Neural cell (in vitro differentiated cells): ENCODE measurements around the gene TBX19.

Source experiments
- CTCF ChIP-seq: fragments of 450-650 bp; IDR thresholded peaks from 2 replicates; pipeline ENCODE4 v1.5.1; 2014; ENCODE audit warnings: antibody characterized with exemption, mild to moderate bottlenecking, moderate library complexity; ENCODE audit not compliant: poor library complexity, severe bottlenecking
- EP300 ChIP-seq: fragments of 450-650 bp; conservative IDR thresholded peaks from 2 replicates; pipeline ENCODE4 v1.6.1; 2014; ENCODE audit warnings: antibody characterized with exemption, mild to moderate bottlenecking, moderate library complexity; ENCODE audit not compliant: poor library complexity, severe bottlenecking
- EZH2 ChIP-seq: fragments of 200-600, 300-800 bp; shearing (Covaris generic), sonication (generic); IDR thresholded peaks from 2 replicates; pipeline ENCODE4 v1.6.1; 2014; ENCODE audit warnings: antibody characterized with exemption, low read length, borderline replicate concordance, mild to moderate bottlenecking; ENCODE audit not compliant: insufficient read depth, poor library complexity, severe bottlenecking
- MXI1 ChIP-seq: fragments of 450-650 bp; conservative IDR thresholded peaks from 2 replicates; pipeline ENCODE4 v1.6.1; 2014; ENCODE audit warnings: antibody characterized with exemption, mild to moderate bottlenecking; ENCODE audit not compliant: poor library complexity, severe bottlenecking
- POLR2AphosphoS5 ChIP-seq: IDR thresholded peaks from 2 replicates; pipeline ENCODE4 v1.6.1; 2012
- RAD21 ChIP-seq: fragments of 450-650 bp; conservative IDR thresholded peaks from 2 replicates; pipeline ENCODE4 v1.6.1; 2014; ENCODE audit warnings: antibody characterized with exemption, mild to moderate bottlenecking, moderate library complexity
- TAF1 ChIP-seq: IDR thresholded peaks from 2 replicates; pipeline ENCODE4 v1.6.1; 2012; ENCODE audit warnings: low read depth

- TF ChIP-seq CTCF (no peak), MXI1 (no peak), POLR2AphosphoS5 (no peak), EZH2 (no peak), RAD21 (no peak), EP300 (no peak), TAF1 (no peak)
Measured at GRCh38 chr1:168273575-168273974, 7.1 kb upstream of the TBX19 start.
